B cell (primary cell): ENCODE data around the gene DGKE. TPM values are rescaled to one million over a fixed set of nuclear protein-coding genes. Genes with fewer than 3 reads are reported as not detected.

ENCODE experiments used
- ATAC-seq: fragments of 200-7000 bp; cut with Tn5 transposase; one replicate; pipeline ENCODE4 v1.10.0; 2021; ENCODE audit warnings: low read depth, mild to moderate bottlenecking, moderate number of reproducible peaks, moderate library complexity
- CTCF ChIA-PET: fragments of 350-600 bp; sonication (Branson Sonifier 250); formaldehyde crosslinking; loops from one replicate; lab custom pipeline; 2021; ENCODE audit warnings: antibody characterized with exemption, inconsistent platforms; lab: Charles Lee
- POLR2A ChIA-PET: fragments of 350-600 bp; sonication (Branson Sonifier 250); formaldehyde crosslinking; loops from one replicate; lab custom pipeline; 2021; ENCODE audit warnings: antibody characterized with exemption; lab: Charles Lee
- DNase-seq: peaks from one replicate; pipeline ENCODE4 v3.0.0; 2013
- H2AFZ ChIP-seq: 2 replicates; pipeline ENCODE4 v1.6.1; 2012; ENCODE audit warnings: mild to moderate bottlenecking, low read depth, low read length; ENCODE audit not compliant: insufficient read depth, poor library complexity, severe bottlenecking
- H3K27ac ChIP-seq, 2 donors: 1 replicate in 1 of 2; 2 replicates in 1 of 2; pipeline ENCODE4 v1.5.1; 2012 to 2013; ENCODE audit warnings: low read length in 2 of 2, mild to moderate bottlenecking in 2 of 2, moderate library complexity in 1 of 2
- H3K27me3 ChIP-seq, 4 experiments: fragments of 200-600 bp in 1 of 4; sonication (generic) in 1 of 4; replicated peaks in 1 of 4; 1 replicate in 2 of 4; 2 replicates in 2 of 4; pipeline versions ENCODE4 v1.6.1 to v1.7.0; 2013 to 2016; ENCODE audit warnings: low read length in 3 of 4, mild to moderate bottlenecking in 2 of 4, mixed read lengths in 1 of 4, moderate library complexity in 1 of 4; ENCODE audit not compliant: insufficient read depth in 4 of 4, control insufficient read depth in 3 of 4; ENCODE audit errors: control extremely low read depth in 1 of 4
- H3K36me3 ChIP-seq, 2 experiments: replicated peaks in 1 of 2; 1 replicate in 1 of 2; 2 replicates in 1 of 2; pipeline versions ENCODE4 v1.6.1 to v1.7.1; 2013; ENCODE audit warnings: low read length in 1 of 2; ENCODE audit not compliant: insufficient read depth in 2 of 2, control insufficient read depth in 1 of 2; ENCODE audit errors: control extremely low read depth in 1 of 2, extremely low read depth in 1 of 2
- H3K4me1 ChIP-seq, 2 donors: fragments of 200-600 bp in 1 of 2; sonication (generic) in 1 of 2; 1 replicate in 1 of 2; 2 replicates in 1 of 2; pipeline versions ENCODE4 v1.5.1 to v1.6.1; 2013 to 2017; ENCODE audit warnings: low read length in 2 of 2; ENCODE audit not compliant: control insufficient read depth in 2 of 2, insufficient read depth in 2 of 2
- H3K4me2 ChIP-seq: replicated peaks from 2 replicates; pipeline ENCODE3; 2012; ENCODE audit warnings: mild to moderate bottlenecking, low read depth, low read length; ENCODE audit not compliant: poor library complexity, severe bottlenecking
- H3K4me3 ChIP-seq, 5 experiments: fragments of 200-600 bp in 1 of 5; sonication (generic) in 1 of 5; 1 replicate in 3 of 5; 2 replicates in 2 of 5; pipeline versions ENCODE4 v1.5.1 to v1.7.0; 2011 to 2016; ENCODE audit warnings: low read length in 4 of 5, mild to moderate bottlenecking in 4 of 5, low read depth in 2 of 5, control low read depth in 1 of 5, moderate library complexity in 1 of 5; ENCODE audit not compliant: insufficient read depth in 1 of 5; ENCODE audit errors: control extremely low read depth in 1 of 5, extremely low read depth in 1 of 5
- H3K79me2 ChIP-seq: fragments of 200-600 bp; sonication (generic); one replicate; pipeline ENCODE4 v1.6.0; 2016; ENCODE audit warnings: low read length; ENCODE audit not compliant: control insufficient read depth, insufficient read depth
- H3K9ac ChIP-seq: fragments of 200-600 bp; sonication (generic); 2 replicates; pipeline ENCODE4 v1.6.1; 2017; ENCODE audit warnings: mild to moderate bottlenecking, low read length, moderate library complexity
- H3K9me3 ChIP-seq, 3 donors: one replicate each; pipeline versions ENCODE4 v1.6.1 to v1.7.1; 2013; ENCODE audit warnings: low read length in 2 of 3; ENCODE audit not compliant: control insufficient read depth in 2 of 3, insufficient read depth in 1 of 3; ENCODE audit errors: control extremely low read depth in 1 of 3
- H4K20me1 ChIP-seq: 2 replicates; pipeline ENCODE4 v1.6.0; 2012; ENCODE audit warnings: mild to moderate bottlenecking, low read length; ENCODE audit not compliant: insufficient read depth, control insufficient read depth, poor library complexity, severe bottlenecking
- H3K27ac Mint-ChIP-seq: one replicate; pipeline ENCODE4 v1.8.0; 2021; ENCODE audit warnings: mixed read lengths
- H3K27me3 Mint-ChIP-seq: one replicate; pipeline ENCODE4 v1.8.0; 2021; ENCODE audit warnings: mixed read lengths
- H3K4me1 Mint-ChIP-seq: one replicate; pipeline ENCODE4 v1.8.0; 2021; ENCODE audit warnings: mixed read lengths
- H3K4me3 Mint-ChIP-seq: one replicate; pipeline ENCODE4 v1.8.0; 2021; ENCODE audit warnings: mixed read lengths
- H3K9me3 Mint-ChIP-seq: one replicate; pipeline ENCODE4 v1.8.0; 2022; ENCODE audit warnings: mixed read lengths; ENCODE audit not compliant: insufficient read depth
- EZH2 ChIP-seq: IDR thresholded peaks from 2 replicates; pipeline ENCODE4 v1.6.1; 2012; ENCODE audit warnings: borderline replicate concordance, low read depth, mild to moderate bottlenecking, moderate library complexity, low read length; ENCODE audit not compliant: insufficient read depth, poor library complexity, severe bottlenecking
- WGBS: methylation state at CpG from one replicate; pipeline ENCODE4 v1.1.5; 2013; ENCODE audit warnings: missing lambda C conversion rate; ENCODE audit not compliant: insufficient coverage; 5-methylcytosine and 5-hydroxymethylcytosine counted together
- intact Hi-C: fragments of 100-400 bp; cut with micrococcal nuclease; formaldehyde crosslinking; loops from one replicate; pipeline ENCODE4 v1.10.0; 2022
- polyA plus RNA-seq: library from polyadenylated mRNA; depleted of rRNA; stranded (reverse); fragments of >200 nt; gene quantifications from 2 replicates; pipeline ENCODE4 v1.2.3, GENCODE V29; 2012
- total RNA-seq, 2 donors: library from RNA; stranded (reverse); fragments of 120-200 nt in 1 of 2; gene quantifications; 1 replicate in 1 of 2; 2 replicates in 1 of 2; pipeline versions ENCODE4 v1.2.3 to v1.2.4, GENCODE V29; 2013 to 2022
- TF ChIP-seq, protein P1 (sequence below): fragments of 200-600 bp; IDR thresholded peaks from one replicate; pipeline ENCODE4 v1.8.0; 2022; ENCODE audit warnings: antibody characterized with exemption, mild to moderate bottlenecking

The DGKE gene
- total and polyA plus RNA-seq, 2 donors (not counting 1 experiment from before 2014, with no cell fraction given): 8.9 to 28.1 TPM

DNA sequence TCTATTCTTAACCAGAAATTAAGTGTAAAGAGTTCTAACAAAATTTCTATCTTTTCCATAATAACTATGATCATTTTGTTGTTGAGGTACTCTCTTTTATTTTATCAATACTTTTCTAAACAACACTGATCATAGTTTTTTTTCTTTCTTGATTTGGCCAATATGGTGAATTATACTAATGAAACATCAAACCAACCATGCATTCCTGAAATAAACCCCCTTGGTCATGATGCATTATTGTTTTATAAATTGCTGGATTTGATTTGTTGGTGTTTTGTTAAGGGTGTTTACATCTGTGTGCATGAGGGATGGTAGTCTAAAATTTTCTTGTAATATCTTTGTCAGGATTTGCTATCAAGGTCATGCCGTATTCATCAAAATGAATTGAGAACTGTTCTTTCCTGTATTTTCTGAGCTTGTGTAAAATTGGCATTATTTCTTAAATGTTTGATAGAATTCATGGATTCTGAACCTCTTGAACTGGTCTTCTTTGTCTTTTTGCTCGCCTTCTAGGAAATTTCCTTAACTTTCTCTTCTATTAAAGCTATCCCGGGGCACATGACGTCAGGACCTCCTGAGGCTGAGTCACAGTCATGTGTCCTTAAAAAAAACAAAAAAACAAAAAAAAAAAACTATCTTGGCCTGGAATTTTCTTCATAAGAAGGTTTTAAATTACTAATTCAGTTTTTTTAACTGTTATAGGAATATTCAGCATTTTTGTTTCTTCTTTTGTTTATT lies 83.8 kb downstream of the DGKE start:
- WGBS: no CpG with 5 or more reads among the region's 4 CpGs
- Histone ChIP-seq H3K9me3 (no peaks in the 10 kb centered on the region), H4K20me1 (peaks cover 6% of the 10 kb centered on the region), H3K27ac (no peak overlapping the region), H2AFZ (no peak overlapping the region), H3K36me3 (no peaks in the 10 kb centered on the region), H3K27me3 (no peaks in the 10 kb centered on the region), H3K4me2 (no peak overlapping the region), H3K4me3 (no peak overlapping the region), H3K79me2 (peaks cover 20% of the 10 kb centered on the region), H3K4me1 (peaks cover 14 to 17% of the 10 kb centered on the region in 2 donors), H3K9ac (no peak overlapping the region)
- CTCF ChIA-PET: no interaction called here
- no peak for ATAC-seq
- Mint-ChIP-seq H3K4me3 (no peak overlapping the region), H3K27ac (no peak overlapping the region), H3K27me3 (no peaks in the 10 kb centered on the region), H3K9me3 (no peaks in the 10 kb centered on the region), H3K4me1 (peaks cover 27% of the 10 kb centered on the region)
- POLR2A ChIA-PET: no interaction called here
- DNase-seq: no peak
- intact Hi-C loops: no loop called here
- TF ChIP-seq EZH2: no peak
- TF ChIP-seq, protein P1, sequence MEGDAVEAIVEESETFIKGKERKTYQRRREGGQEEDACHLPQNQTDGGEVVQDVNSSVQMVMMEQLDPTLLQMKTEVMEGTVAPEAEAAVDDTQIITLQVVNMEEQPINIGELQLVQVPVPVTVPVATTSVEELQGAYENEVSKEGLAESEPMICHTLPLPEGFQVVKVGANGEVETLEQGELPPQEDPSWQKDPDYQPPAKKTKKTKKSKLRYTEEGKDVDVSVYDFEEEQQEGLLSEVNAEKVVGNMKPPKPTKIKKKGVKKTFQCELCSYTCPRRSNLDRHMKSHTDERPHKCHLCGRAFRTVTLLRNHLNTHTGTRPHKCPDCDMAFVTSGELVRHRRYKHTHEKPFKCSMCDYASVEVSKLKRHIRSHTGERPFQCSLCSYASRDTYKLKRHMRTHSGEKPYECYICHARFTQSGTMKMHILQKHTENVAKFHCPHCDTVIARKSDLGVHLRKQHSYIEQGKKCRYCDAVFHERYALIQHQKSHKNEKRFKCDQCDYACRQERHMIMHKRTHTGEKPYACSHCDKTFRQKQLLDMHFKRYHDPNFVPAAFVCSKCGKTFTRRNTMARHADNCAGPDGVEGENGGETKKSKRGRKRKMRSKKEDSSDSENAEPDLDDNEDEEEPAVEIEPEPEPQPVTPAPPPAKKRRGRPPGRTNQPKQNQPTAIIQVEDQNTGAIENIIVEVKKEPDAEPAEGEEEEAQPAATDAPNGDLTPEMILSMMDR: no peak

- no peak overlapping the region for H3K4me3 ChIP-seq
- peaks cover 17% of the 10 kb centered on the region for H3K4me1 Mint-ChIP-seq
- POLR2A ChIA-PET: no interaction called here
- H3K4me1 ChIP-seq: peaks cover 12% of the 10 kb centered on the region in 2 donors
- H3K36me3 ChIP-seq: no peaks in the 10 kb centered on the region
- DNase-seq: no peak
- no peaks in the 10 kb centered on the region for H4K20me1 ChIP-seq
- CTCF ChIA-PET: no interaction called here
- TF ChIP-seq, protein P1: no peak
- TF ChIP-seq EZH2: no peak
- H3K27me3 ChIP-seq: no peaks in the 10 kb centered on the region
- no peak overlapping the region for H2AFZ ChIP-seq
- H3K4me3 Mint-ChIP-seq: no peak overlapping the region
- H3K9me3 Mint-ChIP-seq: no peaks in the 10 kb centered on the region
- no peak overlapping the region for H3K9ac ChIP-seq
- no peak overlapping the region for H3K4me2 ChIP-seq
- no peaks in the 10 kb centered on the region for H3K9me3 ChIP-seq
- no peaks in the 10 kb centered on the region for H3K27me3 Mint-ChIP-seq
- peaks cover 8% of the 10 kb centered on the region for H3K79me2 ChIP-seq
- no peak overlapping the region for H3K27ac Mint-ChIP-seq
- ATAC-seq: no peak
- WGBS: no CpG with 5 or more reads among the region's 3 CpGs
- intact Hi-C loops: no loop called here
- H3K27ac ChIP-seq: no peak overlapping the region
Observed at GRCh38 chr17:56918916-56919315, 85.0 kb downstream of the DGKE start.
